ENCODE measurements around the gene ATXN1L. TPM values are rescaled to one million over a fixed set of nuclear protein-coding genes. Genes with fewer than 3 reads are reported as not detected.

ATXN1L gene
- total RNA-seq (10 to 100 TPM in 3 of 5 donors, 1 to 10 TPM in 2; 8.5 to 33.4 (median 16.9) TPM), polyA plus RNA-seq (1 to 10 TPM; 4.2 to 9.3 (median 7.2) TPM)
- long read RNA-seq, donor 1, full-length matches to known transcripts = 4 of 4 reads
- long read RNA-seq, donor 1, partial matches to known transcripts = 0 of 4 reads
- long read RNA-seq, donor 1, other reads (novel, unspliced or antisense) = 0 of 4 reads
- long read RNA-seq, donor 2, full-length matches to known transcripts = 2 of 2 reads
- long read RNA-seq, donor 2, partial matches to known transcripts = 0 of 2 reads
- long read RNA-seq, donor 2, other reads (novel, unspliced or antisense) = 0 of 2 reads
- long read RNA-seq, donor 3, full-length matches to known transcripts = 7 of 7 reads
- long read RNA-seq, donor 3, partial matches to known transcripts = 0 of 7 reads
- long read RNA-seq, donor 3, other reads (novel, unspliced or antisense) = 0 of 7 reads
- long read RNA-seq, donor 4 = 0 reads
- long read RNA-seq, donor 5, full-length matches to known transcripts = 4 of 4 reads
- long read RNA-seq, donor 5, partial matches to known transcripts = 0 of 4 reads
- long read RNA-seq, donor 5, other reads (novel, unspliced or antisense) = 0 of 4 reads
- long read RNA-seq, donor 6, full-length matches to known transcripts = 16 of 16 reads
- long read RNA-seq, donor 6, partial matches to known transcripts = 0 of 16 reads
- long read RNA-seq, donor 6, other reads (novel, unspliced or antisense) = 0 of 16 reads
- long read RNA-seq, donor 7, full-length matches to known transcripts = 12 of 12 reads
- long read RNA-seq, donor 7, partial matches to known transcripts = 0 of 12 reads
- long read RNA-seq, donor 7, other reads (novel, unspliced or antisense) = 0 of 12 reads
- long read RNA-seq, donor 8, full-length matches to known transcripts = 2 of 2 reads
- long read RNA-seq, donor 8, partial matches to known transcripts = 0 of 2 reads
- long read RNA-seq, donor 8, other reads (novel, unspliced or antisense) = 0 of 2 reads
- long read RNA-seq, donor 9, full-length matches to known transcripts = 7 of 7 reads
- long read RNA-seq, donor 9, partial matches to known transcripts = 0 of 7 reads
- long read RNA-seq, donor 9, other reads (novel, unspliced or antisense) = 0 of 7 reads
- long read RNA-seq, donor 10, full-length matches to known transcripts = 1 of 1 reads
- long read RNA-seq, donor 10, partial matches to known transcripts = 0 of 1 reads
- long read RNA-seq, donor 10, other reads (novel, unspliced or antisense) = 0 of 1 reads

GRCh38 chr16:71845639-71846430 lies at the start of gene ATXN1L:
Gene ATXN1L, plus strand, starts transcription at chr16:71845976. Its CDS starts 3,765 bp downstream, at chr16:71849741.
- intact Hi-C loops (cut with DNase I; ENCODE audit: low total_unique reads) = no loop called here
- Histone ChIP-seq H3K27ac (peak within 1 kb of the TSS; percentile 88 to 96 (median 92)), H3K4me1 (peaks cover 3 to 25% (median 23%) of the 10 kb centered on the region in 4 donors), H3K36me3 (peaks cover 26 to 32% (median 31%) of the 10 kb centered on the region in 4 donors), H3K4me3 (peak within 1 kb of the TSS; percentile 97 to 100 (median 99)), H3K27me3 (no peaks in the 10 kb centered on the region), H3K9me3 (no peaks in the 10 kb centered on the region)
- TF ChIP-seq POLR2AphosphoS5 (IDR thresholded peaks at IDR 0.05) (peak; percentile 94 to 99 (median 97)), EP300 (IDR thresholded peaks at IDR 0.05) (no peak), POLR2A (IDR thresholded peaks at IDR 0.05) (peak in 2 of 4 donors; percentile 76 to 80), CTCF (IDR thresholded peaks at IDR 0.05) (peak in 1 of 7 experiments; percentile 9)
- DNase-seq = peak; percentile 93 to 97
- WGBS, 5 donors = 0 to 2% (median 1%) methylated on average over 9 to 62 of the region's 62 CpGs

- Histone ChIP-seq H3K27me3 (no peaks in the 10 kb centered on the region), H3K4me3 (no peak overlapping the region), H3K27ac (no peak overlapping the region), H3K9me3 (no peaks in the 10 kb centered on the region), H3K36me3 (peaks cover 2 to 59% (median 37%) of the 10 kb centered on the region in 4 donors), H3K4me1 (peaks cover 0 to 65% (median 38%) of the 10 kb centered on the region in 4 donors)
- 78 to 94% (median 90%) methylated on average over 2 of the region's 2 CpGs for WGBS, 5 donors
- TF ChIP-seq POLR2AphosphoS5 (IDR thresholded peaks at IDR 0.05) (no peak), POLR2A (IDR thresholded peaks at IDR 0.05) (no peak)
- intact Hi-C loops (cut with DNase I; ENCODE audit: low total_unique reads) = no loop called here
- DNase-seq = no peak
Observed at GRCh38 chr16:71796501-71797097, 49.2 kb upstream of the ATXN1L start.

GRCh38 chr16:71803305-71803690 lies 42.5 kb upstream of the ATXN1L start:
- no peak overlapping the region for H3K4me3 ChIP-seq
- 78 to 89% (median 86%) methylated on average over 1 of the region's 1 CpG for WGBS, 5 donors
- H3K27me3 ChIP-seq = no peaks in the 10 kb centered on the region
- no peaks in the 10 kb centered on the region for H3K9me3 ChIP-seq
- peaks cover 2 to 57% (median 43%) of the 10 kb centered on the region in 4 donors for H3K36me3 ChIP-seq
- H3K4me1 ChIP-seq = peaks cover 34 to 65% (median 49%) of the 10 kb centered on the region in 4 donors
- DNase-seq = no peak
- intact Hi-C loops (cut with DNase I; ENCODE audit: low total_unique reads) = no loop called here
- TF ChIP-seq POLR2A (IDR thresholded peaks at IDR 0.05) (no peak), CTCF (IDR thresholded peaks at IDR 0.05) (no peak)
- no peak overlapping the region for H3K27ac ChIP-seq
